Natural killer cell (primary cell): ENCODE measurements around the gene ACVR1. TPM values are rescaled to one million over a fixed set of nuclear protein-coding genes. Genes with fewer than 3 reads are reported as not detected.

Experiments
- ATAC-seq, 3 donors: fragments of 150-1000 bp in 2 of 3; fragments of 200-7000 bp in 1 of 3; cut with Tn5 transposase; 1 replicate in 1 of 3; 2 replicates in 2 of 3; pipeline ENCODE4 v1.10.0; 2021; ENCODE audit warnings: mild to moderate bottlenecking in 2 of 3, moderate library complexity in 2 of 3
- DNase-seq, 2 donors: peaks; one replicate each; pipeline versions ENCODE4 v3.0.0 to v3.0.0-alpha.2; 2013 to 2021; ENCODE audit warnings: mixed read lengths in 1 of 2
- H3K27ac ChIP-seq: one replicate; pipeline ENCODE4 v1.5.1; 2013; ENCODE audit warnings: mild to moderate bottlenecking, low read length
- H3K27me3 ChIP-seq: one replicate; pipeline ENCODE4 v1.6.1; 2013; ENCODE audit warnings: low read length; ENCODE audit not compliant: control insufficient read depth, insufficient read depth
- H3K36me3 ChIP-seq: one replicate; pipeline ENCODE4 v1.6.1; 2013; ENCODE audit warnings: low read length; ENCODE audit not compliant: control insufficient read depth, insufficient read depth
- H3K4me1 ChIP-seq: one replicate; pipeline ENCODE4 v1.6.1; 2013; ENCODE audit warnings: low read length; ENCODE audit not compliant: control insufficient read depth, insufficient read depth
- H3K4me3 ChIP-seq: one replicate; pipeline ENCODE4 v1.5.1; 2013; ENCODE audit warnings: low read length
- H3K9me3 ChIP-seq: one replicate; pipeline ENCODE4 v1.6.1; 2013; ENCODE audit warnings: low read length; ENCODE audit not compliant: control insufficient read depth, insufficient read depth
- H3K27ac Mint-ChIP-seq, 2 donors: one replicate each; pipeline ENCODE4 v1.8.0; 2022; ENCODE audit warnings: mild to moderate bottlenecking in 2 of 2, mixed read lengths in 2 of 2, moderate library complexity in 1 of 2
- H3K27me3 Mint-ChIP-seq, 2 donors: one replicate each; pipeline ENCODE4 v1.8.0; 2022; ENCODE audit warnings: low read depth in 2 of 2, mixed read lengths in 2 of 2
- H3K36me3 Mint-ChIP-seq: one replicate; pipeline ENCODE4 v1.8.0; 2022; ENCODE audit warnings: mixed read lengths
- H3K4me1 Mint-ChIP-seq, 2 donors: one replicate each; pipeline ENCODE4 v1.8.0; 2022; ENCODE audit warnings: mixed read lengths in 2 of 2
- H3K4me3 Mint-ChIP-seq: one replicate; pipeline ENCODE4 v1.8.0; 2022; ENCODE audit warnings: mild to moderate bottlenecking, moderate library complexity, mixed read lengths
- H3K9me3 Mint-ChIP-seq, 2 donors: one replicate each; pipeline ENCODE4 v1.8.0; 2022; ENCODE audit warnings: mixed read lengths in 2 of 2
- CTCF ChIP-seq: fragments of 200-600 bp; IDR thresholded peaks from one replicate; pipeline ENCODE4 v1.8.0; 2022; ENCODE audit warnings: antibody characterized with exemption
- WGBS: methylation state at CpG from one replicate; pipeline ENCODE4 v1.1.7; 2013; ENCODE audit warnings: missing lambda C conversion rate; ENCODE audit not compliant: insufficient coverage; 5-methylcytosine and 5-hydroxymethylcytosine counted together
- intact Hi-C: fragments of 100-400 bp; cut with micrococcal nuclease; formaldehyde crosslinking; loops from one replicate; pipeline ENCODE4 v1.14.2; 2022
- total RNA-seq, 4 donors: library from RNA; stranded (reverse); fragments of 120-200 nt in 1 of 4; gene quantifications; one replicate each; pipeline versions ENCODE4 v1.2.3 to v1.2.4, GENCODE V29; 2013 to 2022

ACVR1 gene
- total RNA-seq, 3 donors from 2014 or later (not counting 1 experiment from before 2014, with no cell fraction given), result 3.3 to 6.9 (median 6.1) TPM

- ATAC-seq (peak; percentile 48 to 54 (median 53)), DNase-seq (peak in 1 of 2 donors; percentile 71)
- Histone ChIP-seq H3K4me1 (peaks cover 10% of the 10 kb centered on the region), H3K4me3 (no peak overlapping the region), H3K36me3 (no peaks in the 10 kb centered on the region), H3K27ac (peak overlapping the region; percentile 45), H3K9me3 (no peaks in the 10 kb centered on the region), H3K27me3 (no peaks in the 10 kb centered on the region)
- peak overlapping the region; percentile 84 for H3K4me3 Mint-ChIP-seq
- WGBS, result 39% methylated on average over 4 of the region's 4 CpGs
- no peaks in the 10 kb centered on the region for H3K27me3 Mint-ChIP-seq
- no peaks in the 10 kb centered on the region for H3K9me3 Mint-ChIP-seq
- H3K4me1 Mint-ChIP-seq, result peaks cover 15 to 21% of the 10 kb centered on the region in 2 donors
- peak overlapping the region; percentile 44 to 52 for H3K27ac Mint-ChIP-seq
- intact Hi-C loops, result no loop called here
- no peak for TF ChIP-seq CTCF
- no peaks in the 10 kb centered on the region for H3K36me3 Mint-ChIP-seq
These were observed 21.2 kb upstream of the ACVR1 start for GRCh38 chr2:157897106-157897971.

- intact Hi-C loops, result no loop called here
- Histone ChIP-seq H3K9me3 (no peaks in the 10 kb centered on the region), H3K27me3 (no peaks in the 10 kb centered on the region), H3K4me1 (peaks cover 10% of the 10 kb centered on the region), H3K36me3 (no peaks in the 10 kb centered on the region), H3K4me3 (no peak overlapping the region), H3K27ac (no peak overlapping the region)
- WGBS, result 72% methylated on average over 2 of the region's 2 CpGs
- TF ChIP-seq CTCF, result no peak
- no peak overlapping the region for H3K4me3 Mint-ChIP-seq
- H3K9me3 Mint-ChIP-seq, result no peaks in the 10 kb centered on the region
- peaks cover 24 to 29% of the 10 kb centered on the region in 2 donors for H3K4me1 Mint-ChIP-seq
- DNase-seq (peak in 1 of 2 donors; percentile 45), ATAC-seq (no peak)
- no peaks in the 10 kb centered on the region for H3K36me3 Mint-ChIP-seq
- H3K27me3 Mint-ChIP-seq, result no peaks in the 10 kb centered on the region
- H3K27ac Mint-ChIP-seq, result no peak overlapping the region
These were observed 19.4 kb upstream of the ACVR1 start for GRCh38 chr2:157895531-157895930.

GRCh38 chr2:157894694-157895435 lies 18.7 kb upstream of the ACVR1 start:
- peaks cover 10% of the 10 kb centered on the region for H3K4me1 ChIP-seq
- TF ChIP-seq CTCF, result no peak

More at GRCh38 chr2:157894694-157895435, 18.7 kb upstream of the ACVR1 start:
- H3K27me3 ChIP-seq, result no peaks in the 10 kb centered on the region
- H3K27ac ChIP-seq, result no peak overlapping the region
- ATAC-seq (no peak), DNase-seq (no peak)
- no peaks in the 10 kb centered on the region for H3K9me3 ChIP-seq
- Mint-ChIP-seq H3K4me3 (no peak overlapping the region), H3K36me3 (no peaks in the 10 kb centered on the region), H3K9me3 (no peaks in the 10 kb centered on the region), H3K27me3 (no peaks in the 10 kb centered on the region), H3K4me1 (peaks cover 24 to 29% of the 10 kb centered on the region in 2 donors), H3K27ac (no peak overlapping the region)
- no peak overlapping the region for H3K4me3 ChIP-seq
- intact Hi-C loops, result no loop called here
- no peaks in the 10 kb centered on the region for H3K36me3 ChIP-seq
- WGBS, result 96% methylated on average over 10 of the region's 12 CpGs
